ENCODE data around the gene PIGZ. TPM values are rescaled to one million over a fixed set of nuclear protein-coding genes. Genes with fewer than 3 reads are reported as not detected.

The PIGZ gene
- total RNA-seq, 1 experiment from 2014 or later: 0.15 TPM

GRCh38 chr3:196901768-196902167 lies 66.9 kb downstream of the PIGZ start:
- no peaks in the 10 kb centered on the region for H3K9me3 ChIP-seq (ENCODE audit: control insufficient read depth, low read depth, low read length)
- no peaks in the 10 kb centered on the region for H3K79me2 ChIP-seq (ENCODE audit: insufficient read depth, low read length)
- H3K27me3 ChIP-seq (ENCODE audit: insufficient read depth, low read length): no peaks in the 10 kb centered on the region
- H4K91ac ChIP-seq (ENCODE audit: insufficient read length, low read depth, low read length): no peak overlapping the region
- H3K9me3 Mint-ChIP-seq: no peaks in the 10 kb centered on the region
- no peak overlapping the region for H2BK120ac ChIP-seq (ENCODE audit: low read depth, low read length, poor library complexity, severe bottlenecking)
- TF ChIP-seq CTCF (conservative IDR thresholded peaks at IDR 0.05): no peak
- peaks cover 20 to 53% (median 46%) of the 10 kb centered on the region in 3 experiments; a peak in 6 of 7 replicates for H3K36me3 Mint-ChIP-seq (ENCODE audit: insufficient read depth in 1 of 3, low read depth in 3 of 3)
- H3K4me1 ChIP-seq (ENCODE audit: insufficient read depth, low read length): no peaks in the 10 kb centered on the region
- no peak overlapping the region for H3K27ac Mint-ChIP-seq
- H2BK5ac ChIP-seq (ENCODE audit: insufficient read length, low read length): no peak overlapping the region
- no peak overlapping the region for H2AK5ac ChIP-seq (ENCODE audit: insufficient read length, low read length)
- H3K18ac ChIP-seq (ENCODE audit: insufficient read length, low read depth, low read length): no peak overlapping the region
- no peak overlapping the region for H3K23ac ChIP-seq (ENCODE audit: insufficient read length, low read depth, low read length)
- no CpG with 5 or more reads among the region's 1 CpG for WGBS (ENCODE audit: extremely low coverage, insufficient read length, low lambda C conversion rate)
- no peaks in the 10 kb centered on the region for H4K20me1 ChIP-seq (ENCODE audit: control insufficient read depth, insufficient read depth, insufficient read length)
- H4K5ac ChIP-seq (ENCODE audit: insufficient read length, low read depth, low read length): no peak overlapping the region
- H2BK12ac ChIP-seq (ENCODE audit: insufficient read length, low read depth, low read length): no peak overlapping the region
- no peak overlapping the region for H3K4me2 ChIP-seq (ENCODE audit: insufficient read depth, insufficient read length, low read length)
- H2BK15ac ChIP-seq (ENCODE audit: low read depth, low read length): no peak overlapping the region
- H3K27me3 Mint-ChIP-seq (ENCODE audit: low read depth): no peaks in the 10 kb centered on the region
- H3K4me1 Mint-ChIP-seq: no peaks in the 10 kb centered on the region
- H3K79me1 ChIP-seq (ENCODE audit: insufficient read depth, low read depth, low read length, poor library complexity, severe bottlenecking): no peaks in the 10 kb centered on the region
- no peak overlapping the region for H3K4me3 Mint-ChIP-seq
- no peak overlapping the region for H4K8ac ChIP-seq (replicated peaks; ENCODE audit: insufficient read length, low read depth, low read length)
- H3K27ac ChIP-seq (ENCODE audit: insufficient read length, low read depth, low read length): no peak overlapping the region
- no peak overlapping the region for H3K4ac ChIP-seq (ENCODE audit: low read depth, low read length)
- H2BK20ac ChIP-seq (ENCODE audit: low read depth, low read length, poor library complexity, severe bottlenecking): no peak overlapping the region
- no peak overlapping the region for H2AFZ ChIP-seq (ENCODE audit: low read length)
- H3K14ac ChIP-seq (ENCODE audit: insufficient read depth, low read length): no peak overlapping the region
- no peak overlapping the region for H3K56ac ChIP-seq (ENCODE audit: insufficient read length, low read depth, low read length)
- H3K9ac ChIP-seq (ENCODE audit: extremely low read depth, insufficient read length, low read length): no peak overlapping the region
- H3K23me2 ChIP-seq (ENCODE audit: insufficient read length, low read depth, low read length, poor library complexity, severe bottlenecking): no peaks in the 10 kb centered on the region
- DNase-seq: no peak
- H3T11ph ChIP-seq (ENCODE audit: low read length): no peak overlapping the region

Other genes with a start within 250 kb of the PIGZ start
- 60.8 and 65.7 TPM in 2 replicates for gene PAK2, start 229.0 kb downstream of the PIGZ start, total RNA-seq (2021)
- gene SENP5, start 100.9 kb downstream of the PIGZ start, total RNA-seq (2021): 28.3 and 30.4 TPM in 2 replicates
- 118 and 120 TPM in 2 replicates for gene NCBP2, start 26.3 kb downstream of the PIGZ start, total RNA-seq (2021)
- gene MELTF, start 61.0 kb upstream of the PIGZ start, total RNA-seq (2021): 8.8 and 9.2 TPM in 2 replicates